ENCODE results near the gene GRHL1. TPM values are rescaled to one million over a fixed set of nuclear protein-coding genes. Genes with fewer than 3 reads are reported as not detected.

The GRHL1 gene
- total and polyA plus RNA-seq, 2 of the 8 experiments (the other 6 are each of a cell fraction or from before 2014, with no cell fraction given): 1.3 to 3.6 TPM

GRCh38 chr2:10026940-10027569, 75.6 kb downstream of the GRHL1 start:
- Histone ChIP-seq H2BK120ac (replicated peaks; ENCODE audit: low read depth, low read length) (no peak overlapping the region), H3K14ac (ENCODE audit: insufficient read length) (no peak overlapping the region), H3K27me3 (replicated peaks in 1 of 4; ENCODE audit: control insufficient read depth in 3 of 4, extremely low read depth in 1 of 4, insufficient read depth in 3 of 4, low read length in 3 of 4) (no peaks in the 10 kb centered on the region), H2BK15ac (ENCODE audit: low read length) (no peak overlapping the region), H3K79me1 (ENCODE audit: low read depth, low read length) (no peaks in the 10 kb centered on the region), H3K36me3 (ENCODE audit: control insufficient read depth in 2 of 4, insufficient read depth in 4 of 4, low read length in 3 of 4) (no peaks in the 10 kb centered on the region), H2BK20ac (ENCODE audit: low read length) (no peak overlapping the region), H3K4me2 (ENCODE audit: insufficient read depth in 1 of 2, low read depth in 2 of 2, low read length in 2 of 2) (no peak overlapping the region), H2BK12ac (ENCODE audit: low read depth, low read length) (no peak overlapping the region), H3K27ac (ENCODE audit: low read depth, low read length) (no peak overlapping the region), H4K5ac (ENCODE audit: insufficient read length, low read depth, low read length) (no peak overlapping the region), H3K18ac (ENCODE audit: extremely low read depth, low read length) (no peak overlapping the region), H2AK5ac (ENCODE audit: low read depth, low read length) (no peak overlapping the region), H3K23me2 (ENCODE audit: low read depth, low read length) (no peaks in the 10 kb centered on the region), H4K91ac (replicated peaks; ENCODE audit: insufficient read length, low read length) (no peak overlapping the region), H2BK5ac (ENCODE audit: low read depth, low read length) (no peak overlapping the region), H3K4me1 (replicated peaks in 1 of 4; ENCODE audit: control insufficient read depth in 3 of 4, insufficient read depth in 4 of 4, low read length in 3 of 4) (peaks cover 0 to 17% (median 7%) of the 10 kb centered on the region in 4 experiments; a peak in 6 of 7 replicates), H3K4me3 (ENCODE audit: extremely low read depth in 1 of 4, insufficient read depth in 2 of 4, low read depth in 3 of 4, low read length in 4 of 4) (no peak overlapping the region), H2AFZ (ENCODE audit: low read length) (no peak overlapping the region), H3K56ac (replicated peaks; ENCODE audit: insufficient read length, low read depth, low read length) (no peak overlapping the region), H3K9ac (replicated peaks in 1 of 4; ENCODE audit: extremely low read depth in 1 of 4, low read depth in 3 of 4, low read length in 3 of 4) (no peak overlapping the region), H4K8ac (ENCODE audit: extremely low read depth, insufficient read depth, low read length) (peak overlapping the region; percentile 46; the same call in 1 of the 2 replicates), H3K4ac (replicated peaks; ENCODE audit: insufficient read length, low read depth, low read length) (no peak overlapping the region), H4K20me1 (replicated peaks in 1 of 2; ENCODE audit: control insufficient read depth in 1 of 2, insufficient read depth in 2 of 2, low read length in 2 of 2) (no peaks in the 10 kb centered on the region), H3K79me2 (ENCODE audit: control insufficient read depth in 1 of 2, insufficient read depth in 2 of 2, low read length in 2 of 2) (no peaks in the 10 kb centered on the region), H3K23ac (ENCODE audit: insufficient read length) (no peak overlapping the region), H3K9me3 (ENCODE audit: insufficient read depth in 2 of 2, low read depth in 1 of 2, low read length in 1 of 2) (no peaks in the 10 kb centered on the region)
- no peak for DNase-seq (ENCODE audit: low read depth in 1 of 2, low spot score in 2 of 2)
- ChIA-PET POLR2A (ENCODE audit: partially characterized antibody) (interaction anchor here (1.2 kb wide), 1 partner anchor 8 kb away, joined by 3 read pairs; no protein-coding TSS in a partner anchor), CTCF (ENCODE audit: partially characterized antibody) (interaction anchor here (0.6 to 7.5 kb wide), 17 partner anchors 9 to 257 kb away, joined by 3 to 46 read pairs (median 5); partner anchors contain the start of gene TAF1B)
- 89% methylated on average over 8 of the region's 8 CpGs; no CpG with 5 or more reads in 1 of the 2 experiments for WGBS, 2 experiments (ENCODE audit: extremely low coverage in 1 of 2, insufficient coverage in 1 of 2, insufficient read length in 1 of 2, insufficient replicate concordance in 2 of 2, low coverage in 1 of 2, low lambda C conversion rate in 2 of 2, missing lambda C conversion rate in 1 of 2)
- TF ChIP-seq NRF1 (IDR thresholded peaks at IDR 0.05; ENCODE audit: low read depth, low read length) (no peak), CHD2 (IDR thresholded peaks at IDR 0.05; ENCODE audit: low read length) (no peak), RXRA (IDR thresholded peaks at IDR 0.05; ENCODE audit: insufficient read depth, low read depth, low read length) (no peak), CBX5 (IDR thresholded peaks at IDR 0.05; ENCODE audit: low read depth, low read length) (no peak), CBX8 (IDR thresholded peaks at IDR 0.05; ENCODE audit: borderline replicate concordance, low read depth, low read length) (no peak)
- no peak for FAIRE-seq

All from H1 (cell line).